HepG2 (cell line): Measurements from ENCODE around the gene UBE2I. TPM values are rescaled to one million over a fixed set of nuclear protein-coding genes. Genes with fewer than 3 reads are reported as not detected.

ENCODE experiments used
- ATAC-seq: fragments of 200-7000 bp; cut with Tn5 transposase; 3 replicates; pipeline ENCODE4 v1.9.1; 2020; ENCODE audit warnings: mild to moderate bottlenecking, moderate library complexity
- BruUV-seq: library from RNA; stranded (reverse); fragments of 400-500 nt; replicated peaks from 2 replicates; lab custom pipeline; 2021; lab: Mats Ljungman, UMichigan
- CTCF ChIA-PET: fragments of 300-600 bp; formaldehyde crosslinking; extraction: SDS; loops from one replicate; lab custom pipeline; 2021; ENCODE audit warnings: low total read pairs, inconsistent platforms, low intra/inter-chr PET ratio; lab: Yijun Ruan, JAX
- POLR2A ChIA-PET: fragments of 350-600 bp; sonication (Branson Sonifier 250); formaldehyde crosslinking; loops from one replicate; lab custom pipeline; 2020; ENCODE audit warnings: antibody characterized with exemption, inconsistent platforms; lab: Yijun Ruan, JAX
- DNase-seq: peaks from one replicate; pipeline ENCODE4 v3.0.0-alpha.2; 2015; ENCODE audit warnings: low spot score
- FAIRE-seq: peaks from 3 replicates; lab custom pipeline; 2011; peaks lifted over from hg19 to GRCh38; lab: Jason Lieb, UNC
- H2AFZ ChIP-seq: one replicate; pipeline ENCODE4 v1.6.1; 2011; ENCODE audit warnings: low read length, inconsistent platforms
- H3K27ac ChIP-seq: fragments of 300-600 bp; 3 replicates; pipeline ENCODE4 v1.8.0; 2011; ENCODE audit warnings: mixed run types, mild to moderate bottlenecking, mixed read lengths, low read length, inconsistent platforms; ENCODE audit not compliant: insufficient read depth; ENCODE audit errors: extremely low read length
- H3K27me3 ChIP-seq, 2 experiments: fragments of 200-600 bp in 1 of 2; 2 replicates in 1 of 2; 3 replicates in 1 of 2; pipeline versions ENCODE4 v1.6.0 to v1.8.0; 2011; ENCODE audit warnings: low read length in 2 of 2, mild to moderate bottlenecking in 2 of 2, moderate library complexity in 2 of 2, inconsistent platforms in 1 of 2; ENCODE audit not compliant: insufficient read depth in 2 of 2, control insufficient read depth in 1 of 2
- H3K36me3 ChIP-seq, 2 experiments: fragments of 200-600 bp in 1 of 2; replicated peaks in 1 of 2; 2 replicates in 1 of 2; 3 replicates in 1 of 2; pipeline versions ENCODE4 v1.5.1 to v1.8.0; 2011; ENCODE audit warnings: low read length in 2 of 2, inconsistent platforms in 1 of 2; ENCODE audit not compliant: insufficient read depth in 2 of 2, control insufficient read depth in 1 of 2
- H3K4me1 ChIP-seq: 2 replicates; pipeline ENCODE4 v1.5.1; 2012; ENCODE audit warnings: low read length, inconsistent platforms; ENCODE audit not compliant: insufficient read depth
- H3K4me2 ChIP-seq: 2 replicates; pipeline ENCODE4 v1.6.0; 2011; ENCODE audit warnings: low read depth, low read length, inconsistent platforms
- H3K4me3 ChIP-seq, 3 experiments: fragments of 200-600 bp in 1 of 3; sonication (generic), shearing (Covaris generic) in 1 of 3; replicated peaks in 1 of 3; 2 replicates each; pipeline ENCODE4 v1.5.1; 2011 to 2016; ENCODE audit warnings: low read length in 3 of 3, inconsistent platforms in 2 of 3, low read depth in 2 of 3, mild to moderate bottlenecking in 2 of 3, control low read depth in 1 of 3, mixed read lengths in 1 of 3; ENCODE audit not compliant: insufficient read depth in 1 of 3
- H3K79me2 ChIP-seq: one replicate; pipeline ENCODE4 v1.6.1; 2011; ENCODE audit warnings: low read length, inconsistent platforms; ENCODE audit not compliant: insufficient read depth
- H3K9ac ChIP-seq: 2 replicates; pipeline ENCODE4 v1.6.0; 2011; ENCODE audit warnings: mild to moderate bottlenecking, low read depth, low read length, inconsistent platforms; ENCODE audit not compliant: insufficient read depth
- H3K9me3 ChIP-seq: 2 replicates; pipeline ENCODE4 v1.5.1; 2012; ENCODE audit warnings: mild to moderate bottlenecking, low read length
- H4K20me1 ChIP-seq: 2 replicates; pipeline ENCODE4 v1.6.0; 2011; ENCODE audit warnings: inconsistent platforms, mild to moderate bottlenecking, low read length, moderate library complexity; ENCODE audit not compliant: insufficient read depth
- AGO2 ChIP-seq: fragments of 200-400 bp; formaldehyde crosslinking; optimal IDR thresholded peaks from 2 replicates; pipeline ENCODE3; 2017; ENCODE audit warnings: mild to moderate bottlenecking, low read depth, low read length, moderate library complexity
- DRAP1 ChIP-seq: IDR thresholded peaks from 2 replicates; pipeline ENCODE4 v1.6.1; 2016; ENCODE audit warnings: missing genetic modification reagents, missing compliant biosample characterization
- RBFOX2 ChIP-seq: fragments of 200-400 bp; formaldehyde crosslinking; IDR thresholded peaks from 2 replicates; pipeline ENCODE4 v1.6.1; 2017; ENCODE audit warnings: low read depth, mild to moderate bottlenecking, low read length
- REXO4 ChIP-seq: sonication (generic); formaldehyde crosslinking; IDR thresholded peaks from 2 replicates; pipeline ENCODE4 v1.8.0; 2022; ENCODE audit warnings: missing genetic modification reagents, mild to moderate bottlenecking, borderline replicate concordance
- SALL1 ChIP-seq: sonication (generic); formaldehyde crosslinking; IDR thresholded peaks from 2 replicates; pipeline ENCODE4 v1.8.0; 2022; ENCODE audit warnings: mild to moderate bottlenecking, missing genetic modification reagents
- ZFP91 ChIP-seq: sonication (generic); formaldehyde crosslinking; IDR thresholded peaks from 2 replicates; pipeline ENCODE4 v1.9.0; 2022; ENCODE audit warnings: missing genetic modification reagents, mild to moderate bottlenecking, borderline replicate concordance
- WGBS: methylation state at CpG from one replicate; pipeline ENCODE4 v1.1.6; 2017; ENCODE audit warnings: low lambda C conversion rate; 5-methylcytosine and 5-hydroxymethylcytosine counted together
- in situ Hi-C: cut with HindIII; loops from 2 replicates; pipeline ENCODE4 v1.10.0; 2017; ENCODE audit warnings: low pct_unique_long_range_greater_than_20kb; ENCODE audit not compliant: extremely low pct_ligation_motif_present
- intact Hi-C: fragments of 100-400 bp; cut with micrococcal nuclease; formaldehyde crosslinking; loops from one replicate; pipeline ENCODE4 v1.10.0; 2022; ENCODE audit not compliant: unreplicated experiment
- polyA plus RNA-seq, 8 experiments: library from polyadenylated mRNA; depleted of rRNA in 3 of 8; stranded (reverse) in 7 of 8; unstranded in 1 of 8; fragments of >200 nt; fragmentation: Illumina TruSeq in 4 of 8; extraction: Trizol in 4 of 8; gene quantifications; 2 replicates each; pipeline versions ENCODE4 v1.2.1 to v1.2.3, GENCODE V29; 2011 to 2016; ENCODE audit warnings: low read depth in 4 of 8, missing spikeins in 1 of 8, mixed read lengths in 1 of 8; ENCODE audit not compliant: insufficient read depth in 1 of 8
- total RNA-seq, 5 experiments: library from RNA; depleted of rRNA; stranded (reverse); fragments of >200 nt; fragmentation: Illumina TruSeq; extraction: Trizol; gene quantifications; 2 replicates each; pipeline ENCODE4 v1.2.3, GENCODE V29; 2016; ENCODE audit warnings: low read depth in 1 of 5

Gene UBE2I
- total and polyA plus RNA-seq, 2 of the 13 experiments (the other 11 are each of a cell fraction or from before 2014, with no cell fraction given) = 75.8 to 98.9 TPM

DNA sequence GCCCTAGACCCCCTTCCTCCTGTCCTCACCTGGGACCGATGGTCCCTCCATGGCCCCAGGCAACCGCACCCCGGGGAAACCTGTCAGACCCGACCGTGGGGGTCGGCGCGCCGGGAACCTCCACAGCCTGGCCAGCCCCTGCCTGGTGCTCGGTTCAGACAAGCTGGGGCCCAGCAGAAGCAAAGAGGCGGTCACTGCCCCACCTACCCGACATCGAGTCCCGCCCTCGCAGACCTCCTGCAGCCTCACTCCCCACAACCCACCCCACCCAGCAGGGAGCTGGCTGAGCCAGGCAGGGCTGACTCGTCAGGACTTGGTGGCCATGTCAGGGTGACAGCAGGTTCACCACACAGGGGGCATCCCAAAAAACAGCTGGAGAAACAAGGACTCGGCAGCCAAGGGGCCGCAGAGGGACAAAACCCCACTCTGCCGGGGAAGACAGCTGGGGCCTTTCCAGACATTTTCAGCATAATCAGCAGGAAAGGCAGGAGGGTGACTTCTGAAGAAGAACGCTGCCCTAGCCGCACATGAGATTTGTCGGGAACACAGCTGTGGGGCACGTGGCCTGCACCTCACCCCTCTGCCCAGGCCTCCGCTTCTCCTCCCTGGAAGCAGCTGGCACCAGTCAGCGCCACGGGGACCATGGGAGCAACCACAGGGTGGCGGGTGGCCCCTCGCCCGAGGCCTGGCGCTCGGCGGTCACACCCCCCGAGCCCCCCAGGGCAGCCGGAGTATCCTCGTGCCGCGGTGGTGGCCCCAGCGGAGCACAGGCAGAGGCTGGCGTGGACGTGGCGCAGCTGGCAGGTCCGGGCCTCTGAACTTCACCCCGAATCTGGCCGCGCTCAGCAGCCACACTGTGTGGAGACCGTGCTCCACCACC, 65.2 kb downstream of the UBE2I start:
- Histone ChIP-seq H3K4me2 (no peak overlapping the region), H3K79me2 (peaks cover 16% of the 10 kb centered on the region), H3K9ac (no peak overlapping the region), H3K9me3 (no peaks in the 10 kb centered on the region), H4K20me1 (peaks cover 13% of the 10 kb centered on the region), H3K36me3 (peaks cover 10% of the 10 kb centered on the region in 2 experiments; a peak in 3 of 5 replicates), H3K4me3 (no peak overlapping the region), H2AFZ (no peak overlapping the region), H3K4me1 (peaks cover 19% of the 10 kb centered on the region), H3K27me3 (no peaks in the 10 kb centered on the region), H3K27ac (no peak overlapping the region)
- DNase-seq (no peak), FAIRE-seq (no peak), ATAC-seq (no peak)
- ChIA-PET CTCF (no interaction called here), POLR2A (no interaction called here)
- 97% methylated on average over 16 of the region's 46 CpGs for WGBS
- BruUV-seq = no TSS peak
- in situ Hi-C loops (no loop called here), intact Hi-C loops (no loop called here)
- TF ChIP-seq AGO2 (peak; percentile 7), SALL1 (CRISPR knock-in tag) (no peak)

DNA sequence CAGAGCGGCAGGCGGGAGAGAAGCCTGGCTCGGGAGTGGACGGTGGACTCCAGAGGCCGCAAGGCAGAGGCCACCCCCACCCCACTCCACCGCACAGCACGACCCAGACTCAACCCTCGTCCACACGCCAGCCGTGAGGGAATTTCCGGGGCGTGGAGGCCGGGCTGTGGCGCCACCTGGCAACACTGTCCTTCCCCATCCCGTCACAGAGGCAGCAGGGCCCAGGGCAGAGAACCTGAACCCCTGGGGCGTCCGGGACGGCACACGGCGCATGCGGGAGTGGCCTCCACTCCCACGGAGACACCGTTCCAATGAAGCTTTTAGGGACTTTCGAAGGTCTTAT, 65.8 kb downstream of the UBE2I start:
- no peak for FAIRE-seq
- ATAC-seq = no peak
- CTCF ChIA-PET = no interaction called here
- no peak overlapping the region for H3K27ac ChIP-seq
- peaks cover 13% of the 10 kb centered on the region for H4K20me1 ChIP-seq
- 95% methylated on average over 7 of the region's 24 CpGs for WGBS
- BruUV-seq = no TSS peak
- DNase-seq = no peak
- POLR2A ChIA-PET = no interaction called here
- no peaks in the 10 kb centered on the region for H3K27me3 ChIP-seq
- intact Hi-C loops = no loop called here
- no peaks in the 10 kb centered on the region for H3K9me3 ChIP-seq
- H3K36me3 ChIP-seq = peaks cover 5 to 10% of the 10 kb centered on the region in 2 experiments; a peak in 2 of 5 replicates
- no peak overlapping the region for H3K9ac ChIP-seq
- peaks cover 16% of the 10 kb centered on the region for H3K79me2 ChIP-seq
- H3K4me3 ChIP-seq = no peak overlapping the region
- in situ Hi-C loops = no loop called here
- TF ChIP-seq RBFOX2 (0 out of 2 replicates have a peak, but pooled peaks have one; percentile 36), REXO4 (no peak), ZFP91 (CRISPR knock-in tag) (0 out of 2 replicates have a peak, but pooled peaks have one; percentile 15), DRAP1 (CRISPR knock-in tag) (no peak)
- peaks cover 24% of the 10 kb centered on the region for H3K4me1 ChIP-seq
- H2AFZ ChIP-seq = no peak overlapping the region
- no peak overlapping the region for H3K4me2 ChIP-seq
